ENCODE measurements around the gene CFAP91.

Gene CFAP91

DNA sequence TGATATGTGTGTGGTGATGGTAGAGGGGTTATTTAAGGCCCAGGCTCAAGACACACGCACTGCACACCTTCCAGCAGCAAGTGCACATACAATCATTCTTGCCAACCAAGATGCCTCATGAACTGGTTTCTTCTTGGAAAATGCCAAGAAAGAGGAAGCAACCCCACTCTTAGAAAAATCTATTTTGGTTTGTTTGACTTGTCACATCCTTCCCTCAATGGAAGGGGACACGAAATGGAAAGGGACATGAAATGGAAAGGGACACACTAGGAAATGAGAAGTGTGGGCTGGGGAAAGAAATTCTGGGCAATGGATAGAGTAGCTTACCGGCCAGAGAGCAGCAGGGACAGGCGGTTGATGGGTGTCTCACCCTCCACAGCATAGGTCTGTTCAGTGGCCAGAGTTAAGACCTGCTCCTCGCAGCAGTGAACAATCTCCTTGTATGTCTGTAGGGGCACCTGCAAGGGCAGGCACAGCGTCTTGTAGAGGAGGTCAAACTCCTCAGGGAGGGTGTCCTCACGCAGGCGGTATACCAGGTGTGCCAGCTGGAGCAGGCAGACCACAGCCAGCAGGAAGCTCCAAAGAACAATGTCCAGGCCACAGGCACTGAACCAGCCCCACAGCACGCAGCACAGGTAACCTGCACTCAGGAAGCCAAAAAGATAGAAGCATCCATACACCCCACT, 43.1 kb upstream of the CFAP91 start:
- Histone ChIP-seq H3K27ac (replicated peaks) (no peak overlapping the region), H3K4me3 (replicated peaks; ENCODE audit: insufficient read depth, low read length) (no peak overlapping the region), H3K27me3 (ENCODE audit: insufficient read depth, poor library complexity, severe bottlenecking) (no peaks in the 10 kb centered on the region)
- TF ChIP-seq SPI1 (IDR thresholded peaks at IDR 0.05; ENCODE audit: borderline replicate concordance, low read depth) (no peak), POLR2AphosphoS5 (IDR thresholded peaks at IDR 0.05; ENCODE audit: low read depth) (no peak), GABPA (IDR thresholded peaks at IDR 0.05; ENCODE audit: low read depth) (no peak)
- TF ChIP-seq, protein P1, sequence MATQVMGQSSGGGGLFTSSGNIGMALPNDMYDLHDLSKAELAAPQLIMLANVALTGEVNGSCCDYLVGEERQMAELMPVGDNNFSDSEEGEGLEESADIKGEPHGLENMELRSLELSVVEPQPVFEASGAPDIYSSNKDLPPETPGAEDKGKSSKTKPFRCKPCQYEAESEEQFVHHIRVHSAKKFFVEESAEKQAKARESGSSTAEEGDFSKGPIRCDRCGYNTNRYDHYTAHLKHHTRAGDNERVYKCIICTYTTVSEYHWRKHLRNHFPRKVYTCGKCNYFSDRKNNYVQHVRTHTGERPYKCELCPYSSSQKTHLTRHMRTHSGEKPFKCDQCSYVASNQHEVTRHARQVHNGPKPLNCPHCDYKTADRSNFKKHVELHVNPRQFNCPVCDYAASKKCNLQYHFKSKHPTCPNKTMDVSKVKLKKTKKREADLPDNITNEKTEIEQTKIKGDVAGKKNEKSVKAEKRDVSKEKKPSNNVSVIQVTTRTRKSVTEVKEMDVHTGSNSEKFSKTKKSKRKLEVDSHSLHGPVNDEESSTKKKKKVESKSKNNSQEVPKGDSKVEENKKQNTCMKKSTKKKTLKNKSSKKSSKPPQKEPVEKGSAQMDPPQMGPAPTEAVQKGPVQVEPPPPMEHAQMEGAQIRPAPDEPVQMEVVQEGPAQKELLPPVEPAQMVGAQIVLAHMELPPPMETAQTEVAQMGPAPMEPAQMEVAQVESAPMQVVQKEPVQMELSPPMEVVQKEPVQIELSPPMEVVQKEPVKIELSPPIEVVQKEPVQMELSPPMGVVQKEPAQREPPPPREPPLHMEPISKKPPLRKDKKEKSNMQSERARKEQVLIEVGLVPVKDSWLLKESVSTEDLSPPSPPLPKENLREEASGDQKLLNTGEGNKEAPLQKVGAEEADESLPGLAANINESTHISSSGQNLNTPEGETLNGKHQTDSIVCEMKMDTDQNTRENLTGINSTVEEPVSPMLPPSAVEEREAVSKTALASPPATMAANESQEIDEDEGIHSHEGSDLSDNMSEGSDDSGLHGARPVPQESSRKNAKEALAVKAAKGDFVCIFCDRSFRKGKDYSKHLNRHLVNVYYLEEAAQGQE (IDR thresholded peaks at IDR 0.05; ENCODE audit: insufficient replicate concordance, low read depth): no peak
- TF ChIP-seq, protein P2, sequence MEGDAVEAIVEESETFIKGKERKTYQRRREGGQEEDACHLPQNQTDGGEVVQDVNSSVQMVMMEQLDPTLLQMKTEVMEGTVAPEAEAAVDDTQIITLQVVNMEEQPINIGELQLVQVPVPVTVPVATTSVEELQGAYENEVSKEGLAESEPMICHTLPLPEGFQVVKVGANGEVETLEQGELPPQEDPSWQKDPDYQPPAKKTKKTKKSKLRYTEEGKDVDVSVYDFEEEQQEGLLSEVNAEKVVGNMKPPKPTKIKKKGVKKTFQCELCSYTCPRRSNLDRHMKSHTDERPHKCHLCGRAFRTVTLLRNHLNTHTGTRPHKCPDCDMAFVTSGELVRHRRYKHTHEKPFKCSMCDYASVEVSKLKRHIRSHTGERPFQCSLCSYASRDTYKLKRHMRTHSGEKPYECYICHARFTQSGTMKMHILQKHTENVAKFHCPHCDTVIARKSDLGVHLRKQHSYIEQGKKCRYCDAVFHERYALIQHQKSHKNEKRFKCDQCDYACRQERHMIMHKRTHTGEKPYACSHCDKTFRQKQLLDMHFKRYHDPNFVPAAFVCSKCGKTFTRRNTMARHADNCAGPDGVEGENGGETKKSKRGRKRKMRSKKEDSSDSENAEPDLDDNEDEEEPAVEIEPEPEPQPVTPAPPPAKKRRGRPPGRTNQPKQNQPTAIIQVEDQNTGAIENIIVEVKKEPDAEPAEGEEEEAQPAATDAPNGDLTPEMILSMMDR (IDR thresholded peaks at IDR 0.05; ENCODE audit: insufficient read depth, low read length): no peak
- no peak for DNase-seq (ENCODE audit: low read depth in 1 of 2, low spot score in 1 of 2)

DNA sequence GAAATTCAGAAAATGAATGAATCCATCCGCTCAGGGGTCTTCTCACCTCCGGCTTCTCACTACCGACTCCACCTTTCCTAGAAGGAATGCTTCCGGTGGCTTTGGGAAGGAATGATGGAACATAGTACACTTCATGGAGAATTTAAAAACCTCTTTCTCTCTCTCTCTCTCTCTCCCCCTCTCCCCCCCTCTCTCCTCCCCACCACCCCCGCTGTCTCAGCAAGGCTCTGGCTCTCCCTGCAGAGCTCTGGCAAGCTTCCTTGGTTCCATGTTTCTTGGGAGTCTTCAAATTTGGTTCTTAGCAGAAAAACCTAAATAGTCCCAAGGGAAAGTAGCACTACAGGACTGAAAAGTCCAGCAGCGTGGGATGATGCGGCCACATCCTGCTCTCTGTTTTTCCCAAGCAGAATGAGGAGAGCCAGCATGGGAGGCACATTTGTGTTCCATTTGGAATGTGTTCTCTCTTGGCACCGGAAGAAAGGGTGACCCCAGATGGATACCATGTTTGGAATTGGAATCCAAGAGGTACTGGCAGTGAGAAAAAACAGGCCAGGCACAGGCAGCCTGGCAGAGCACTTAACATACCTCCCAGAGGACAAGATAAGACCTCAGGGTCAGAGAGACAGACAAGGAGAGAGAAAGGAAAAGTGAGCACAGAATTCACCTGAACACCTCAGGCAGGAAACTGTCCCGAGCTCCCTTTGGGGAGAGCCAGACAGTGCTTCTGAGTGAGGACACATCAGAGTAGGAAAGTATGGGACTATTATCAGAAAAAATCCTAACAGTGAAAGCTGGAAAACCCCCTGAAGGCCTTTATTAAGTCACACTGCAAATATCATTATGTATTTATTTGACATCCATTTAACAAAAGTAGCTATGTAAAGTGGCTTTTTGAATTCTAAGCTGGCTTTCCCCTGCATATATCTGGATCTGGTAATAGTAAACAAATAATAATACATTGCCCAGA, 42.1 kb upstream of the CFAP91 start, which contains the start of gene POPDC2:
Gene POPDC2 (minus strand): TSS at position 116 of the 967 bp plus-strand sequence. CDS start 166 bp downstream, outside the sequence.
- DNase-seq (ENCODE audit: low read depth in 1 of 2, low spot score in 1 of 2): no peak
- TF ChIP-seq, protein P1 (IDR thresholded peaks at IDR 0.05; ENCODE audit: insufficient replicate concordance, low read depth): no peak
- TF ChIP-seq GABPA (IDR thresholded peaks at IDR 0.05; ENCODE audit: low read depth): no peak
- TF ChIP-seq, protein P2 (IDR thresholded peaks at IDR 0.05; ENCODE audit: insufficient read depth, low read length): no peak
- no peak for TF ChIP-seq SPI1 (IDR thresholded peaks at IDR 0.05; ENCODE audit: borderline replicate concordance, low read depth)
- no peak for TF ChIP-seq POLR2AphosphoS5 (IDR thresholded peaks at IDR 0.05; ENCODE audit: low read depth)
- no peaks in the 10 kb centered on the region for H3K27me3 ChIP-seq (ENCODE audit: insufficient read depth, poor library complexity, severe bottlenecking)
- H3K4me3 ChIP-seq (replicated peaks; ENCODE audit: insufficient read depth, low read length): no peak within 1 kb of the TSS
- no peak within 1 kb of the TSS for H3K27ac ChIP-seq (replicated peaks)

DNA sequence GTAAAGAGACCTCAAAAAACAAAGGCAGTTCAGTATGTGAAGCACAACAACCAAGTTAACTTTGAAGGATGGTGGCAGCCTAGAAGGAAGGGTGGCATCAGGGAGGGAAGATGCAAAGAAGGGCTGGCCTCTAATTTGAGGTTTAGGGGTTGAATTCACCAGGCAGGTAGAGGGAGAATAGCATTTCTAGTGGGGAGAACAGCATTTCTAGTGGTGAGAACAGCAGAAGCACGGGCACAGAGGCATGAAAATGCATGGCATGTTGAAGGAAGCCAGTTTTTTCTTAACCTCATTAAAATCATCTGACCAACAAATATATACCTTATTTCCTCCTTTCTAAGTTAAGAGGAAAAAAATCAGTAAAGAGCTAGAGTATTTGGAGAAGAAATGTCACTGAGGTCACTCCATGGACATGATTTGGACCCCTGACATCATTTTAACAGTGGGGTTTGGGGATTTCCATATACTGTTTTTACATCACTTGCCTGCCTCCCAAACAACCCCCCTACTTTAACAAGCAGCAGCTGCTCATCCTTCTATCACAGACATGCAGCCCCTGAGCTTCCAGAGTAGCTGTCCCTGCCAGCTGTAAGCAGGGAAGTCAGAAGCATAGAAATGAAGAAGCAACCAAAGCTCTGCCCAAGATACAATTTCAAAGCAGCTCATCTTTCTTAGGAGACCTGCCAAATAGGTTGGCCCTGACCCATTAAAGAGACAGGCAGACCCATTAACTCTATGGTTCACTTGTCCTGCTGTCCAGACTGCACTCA, 40.0 kb upstream of the CFAP91 start:
- H3K27me3 ChIP-seq (ENCODE audit: insufficient read depth, poor library complexity, severe bottlenecking): no peaks in the 10 kb centered on the region
- DNase-seq (ENCODE audit: low read depth in 1 of 2, low spot score in 1 of 2): no peak
- TF ChIP-seq SPI1 (IDR thresholded peaks at IDR 0.05; ENCODE audit: borderline replicate concordance, low read depth): no peak
- TF ChIP-seq, protein P1 (IDR thresholded peaks at IDR 0.05; ENCODE audit: insufficient replicate concordance, low read depth): no peak
- TF ChIP-seq, protein P2 (IDR thresholded peaks at IDR 0.05; ENCODE audit: insufficient read depth, low read length): no peak
- TF ChIP-seq POLR2AphosphoS5 (IDR thresholded peaks at IDR 0.05; ENCODE audit: low read depth): no peak
- TF ChIP-seq GABPA (IDR thresholded peaks at IDR 0.05; ENCODE audit: low read depth): no peak

More for the DNA sequence above, 40.0 kb upstream of the CFAP91 start:
- Histone ChIP-seq H3K4me3 (replicated peaks; ENCODE audit: insufficient read depth, low read length) (no peak overlapping the region), H3K27ac (replicated peaks) (no peak overlapping the region)

Data from HL-60 (cell line).